ENCODE data around the gene ACOX2.

ACOX2 gene

DNA sequence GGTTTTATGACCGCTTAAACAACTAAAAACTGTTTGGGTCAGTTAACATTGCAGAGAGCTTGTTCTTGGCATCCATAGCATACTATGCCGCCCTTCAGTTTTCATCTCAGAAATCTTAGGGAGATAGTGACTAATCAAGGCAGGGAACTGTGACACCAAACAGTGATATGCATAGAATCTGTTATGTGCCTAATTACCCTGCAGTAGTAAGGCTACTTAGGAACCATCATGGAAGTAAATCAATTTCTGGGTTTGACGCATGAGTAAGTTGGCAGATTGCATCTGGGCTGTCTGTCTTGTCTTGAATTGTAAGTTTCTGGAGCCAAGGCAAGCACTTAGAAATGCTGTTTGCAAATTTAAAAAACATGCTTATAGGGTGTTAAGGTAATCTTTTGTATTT is 22.6 kb downstream of the ACOX2 start:
- FAIRE-seq, result no peak
- no peak for DNase-seq (ENCODE audit: insufficient read length, low spot score)

DNA sequence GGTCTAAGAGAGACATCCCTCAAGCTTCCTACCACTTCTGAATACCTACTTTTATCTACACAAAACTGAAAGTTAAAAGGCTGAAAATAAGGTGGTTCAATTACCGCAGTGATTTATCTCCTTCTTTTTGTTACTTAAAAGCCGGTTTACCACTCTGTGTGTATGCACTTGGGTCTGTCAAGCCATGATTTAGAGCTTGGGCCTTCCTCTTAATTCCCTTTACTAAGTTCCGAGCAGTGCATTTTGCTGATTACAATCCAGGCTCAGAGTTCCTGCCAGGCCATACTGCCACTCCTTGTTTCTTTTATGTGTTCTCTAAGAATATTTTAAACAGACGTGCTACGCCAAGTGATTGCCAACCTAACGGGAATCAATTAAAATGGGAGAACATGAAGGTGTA is 28.6 kb downstream of the ACOX2 start:
- DNase-seq (ENCODE audit: insufficient read length, low spot score) (no peak), FAIRE-seq (no peak)

DNA sequence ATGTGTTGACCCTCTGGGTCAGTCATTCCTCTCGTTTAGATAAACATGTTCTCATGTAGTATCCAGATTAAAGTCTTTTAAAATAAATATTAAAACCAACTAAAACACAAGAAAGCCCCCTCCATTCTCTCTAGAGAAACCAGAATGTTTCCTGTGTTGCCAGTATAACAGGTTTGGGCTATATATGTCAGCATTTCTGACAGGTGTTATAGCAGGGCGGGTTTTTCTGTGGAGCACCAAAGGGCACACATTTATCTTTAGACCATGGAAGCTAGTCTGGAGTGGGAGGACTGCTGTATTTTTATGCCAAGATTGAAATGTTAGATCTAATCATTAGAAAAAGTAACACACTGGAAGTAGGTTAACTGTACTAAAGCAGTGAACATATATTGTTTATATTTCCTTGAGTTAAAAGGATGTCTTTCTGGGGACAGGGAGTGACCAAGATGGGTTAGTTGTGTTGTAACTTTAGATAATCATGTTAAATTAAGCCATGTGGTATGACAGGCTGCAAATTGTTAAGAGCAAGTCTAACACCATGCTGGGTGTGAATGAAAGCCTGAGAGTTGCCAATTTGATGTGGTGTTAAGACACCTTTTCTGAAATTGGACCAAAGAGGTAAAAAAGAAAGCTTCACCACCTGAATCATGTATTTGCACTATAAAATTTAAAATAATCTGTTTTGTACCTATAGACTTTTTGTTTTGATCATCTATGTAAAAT is 29.5 kb downstream of the ACOX2 start:
- no peak for DNase-seq (ENCODE audit: insufficient read length, low spot score)
- FAIRE-seq, result no peak

DNA sequence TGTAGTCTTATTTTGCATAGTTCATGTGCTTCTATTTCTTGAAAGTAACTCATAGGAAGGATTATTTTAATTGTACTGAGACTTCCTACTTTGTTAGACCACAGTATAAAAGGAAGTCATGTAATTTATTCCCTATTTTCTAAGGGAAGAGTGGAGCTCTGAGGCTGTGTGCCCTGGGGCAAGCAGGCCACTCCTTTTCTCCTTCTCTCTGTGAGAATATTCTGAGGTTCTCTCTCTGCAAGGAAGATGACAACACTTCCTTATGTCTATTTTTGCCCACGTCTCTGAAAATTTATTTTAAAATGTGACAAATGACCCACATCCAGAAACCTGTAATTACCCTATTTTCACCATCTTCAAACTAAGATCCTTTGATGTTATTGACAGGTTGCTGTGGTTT is 34.1 kb downstream of the ACOX2 start:
- FAIRE-seq (peak; percentile 31), DNase-seq (ENCODE audit: insufficient read length, low spot score) (no peak)

DNA sequence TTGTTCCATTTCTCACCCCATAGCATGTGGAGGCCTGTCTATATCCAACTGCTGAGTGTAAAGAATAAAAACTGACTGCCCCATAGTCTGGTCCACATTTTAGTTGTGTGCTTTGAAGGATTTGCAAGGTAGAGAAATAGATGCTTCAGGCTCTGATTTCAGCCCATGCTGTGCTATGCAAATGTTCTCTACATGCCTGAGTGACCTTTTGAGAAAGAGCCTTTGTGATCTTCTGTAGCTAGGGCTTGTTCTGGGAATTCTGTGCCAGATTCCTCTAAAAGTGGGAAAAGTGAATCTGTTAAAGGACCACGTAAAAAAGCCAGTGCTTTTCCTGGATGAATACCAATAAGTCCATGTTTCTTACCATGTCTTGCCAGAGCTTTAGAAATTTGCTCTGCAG is 39.9 kb downstream of the ACOX2 start:
- FAIRE-seq, result peak; percentile 59
- no peak for DNase-seq (ENCODE audit: insufficient read length, low spot score)

DNA sequence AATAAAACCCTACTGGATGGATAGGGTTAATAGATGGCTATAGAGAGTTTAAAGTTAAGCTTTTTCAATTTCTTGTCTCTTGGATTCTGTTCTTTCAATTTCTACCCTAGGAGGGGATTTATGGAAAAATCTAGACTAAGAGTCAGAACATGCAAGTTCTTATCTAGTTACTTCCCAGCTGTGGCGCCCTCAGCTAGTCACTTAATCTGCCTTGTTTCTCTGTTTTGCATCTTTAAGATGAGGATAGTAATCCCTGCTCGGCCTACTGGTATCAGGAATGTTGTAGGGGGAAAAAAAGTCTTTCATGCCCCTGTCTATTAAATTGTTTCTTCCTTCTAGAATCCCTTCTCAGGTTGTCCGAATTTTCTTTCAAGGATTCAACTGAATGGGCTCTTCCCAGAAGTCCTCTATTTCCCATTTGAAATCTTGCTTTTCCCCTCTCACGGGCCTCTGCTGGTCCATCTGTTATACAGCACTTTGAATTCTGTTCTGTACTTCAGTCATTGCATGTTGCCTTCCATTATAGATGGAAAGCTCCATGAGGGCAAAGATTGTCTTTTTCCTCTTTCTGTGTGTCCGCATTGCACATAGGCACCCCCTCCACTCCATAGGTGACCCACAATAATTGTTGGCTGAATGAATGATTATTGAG is 40.7 kb downstream of the ACOX2 start:
- no peak for FAIRE-seq
- no peak for DNase-seq (ENCODE audit: insufficient read length, low spot score)

DNA sequence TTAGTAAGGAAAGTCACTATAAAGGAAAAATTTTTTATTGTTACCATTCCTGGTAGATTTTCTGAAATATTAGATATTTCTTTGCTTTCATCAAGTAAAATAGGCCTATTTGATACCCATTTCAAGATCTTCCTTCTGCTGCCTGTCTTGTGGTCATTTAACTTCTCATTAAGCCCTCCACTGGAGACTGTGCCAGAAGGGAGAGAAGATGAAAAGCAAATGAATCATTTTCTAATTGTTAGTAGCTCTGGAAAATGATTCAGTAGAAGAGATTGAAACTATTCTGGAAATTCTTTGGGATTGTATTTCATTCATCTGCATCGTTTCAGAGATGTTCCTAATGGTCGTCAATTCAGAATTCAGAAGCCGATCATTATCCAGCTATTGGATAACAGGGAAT is 41.9 kb downstream of the ACOX2 start:
- DNase-seq (ENCODE audit: insufficient read length, low spot score) (no peak), FAIRE-seq (no peak)

DNA sequence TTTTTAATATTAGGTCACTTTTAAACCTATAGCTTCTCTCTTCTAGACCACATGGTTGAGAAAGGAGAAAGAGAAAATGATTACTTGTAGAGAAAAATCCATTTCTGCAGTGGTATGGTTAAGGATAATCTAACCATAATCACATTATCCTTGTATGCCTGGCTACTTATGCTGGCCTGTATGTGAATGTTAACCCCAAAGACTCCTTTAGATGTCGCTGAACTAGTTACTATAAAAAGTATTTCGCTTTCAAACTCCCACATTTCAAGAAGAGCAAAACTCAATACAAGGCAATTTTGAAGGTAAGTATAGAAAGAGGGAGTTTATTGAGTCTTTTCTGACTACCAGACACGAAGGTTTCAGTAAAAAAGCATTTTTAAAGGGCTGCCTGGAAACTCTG is 42.9 kb downstream of the ACOX2 start:
- DNase-seq (ENCODE audit: insufficient read length, low spot score), result no peak
- FAIRE-seq, result no peak

DNA sequence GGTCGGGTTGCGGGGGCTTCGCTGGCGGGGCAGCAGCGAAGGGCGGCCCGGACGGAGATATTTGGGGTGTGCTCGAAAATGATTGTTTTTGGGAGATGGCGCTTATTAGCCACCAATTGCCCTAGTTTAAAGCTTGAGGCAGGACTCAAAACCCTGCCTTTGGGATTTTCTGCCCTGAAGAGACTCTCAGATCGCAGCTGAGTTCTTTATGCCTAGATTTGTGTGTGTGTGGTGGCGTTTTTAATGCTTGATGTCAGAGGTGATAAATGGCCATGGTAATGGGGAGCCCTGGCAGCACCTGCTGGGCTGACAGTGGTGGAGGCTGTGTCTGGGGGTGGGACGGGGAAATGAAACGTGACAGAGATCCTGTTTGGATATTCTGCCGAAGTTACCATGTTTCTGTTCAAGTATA is 44.5 kb downstream of the ACOX2 start:
- peak; percentile 26 for DNase-seq (ENCODE audit: insufficient read length, low spot score)
- no peak for FAIRE-seq

DNA sequence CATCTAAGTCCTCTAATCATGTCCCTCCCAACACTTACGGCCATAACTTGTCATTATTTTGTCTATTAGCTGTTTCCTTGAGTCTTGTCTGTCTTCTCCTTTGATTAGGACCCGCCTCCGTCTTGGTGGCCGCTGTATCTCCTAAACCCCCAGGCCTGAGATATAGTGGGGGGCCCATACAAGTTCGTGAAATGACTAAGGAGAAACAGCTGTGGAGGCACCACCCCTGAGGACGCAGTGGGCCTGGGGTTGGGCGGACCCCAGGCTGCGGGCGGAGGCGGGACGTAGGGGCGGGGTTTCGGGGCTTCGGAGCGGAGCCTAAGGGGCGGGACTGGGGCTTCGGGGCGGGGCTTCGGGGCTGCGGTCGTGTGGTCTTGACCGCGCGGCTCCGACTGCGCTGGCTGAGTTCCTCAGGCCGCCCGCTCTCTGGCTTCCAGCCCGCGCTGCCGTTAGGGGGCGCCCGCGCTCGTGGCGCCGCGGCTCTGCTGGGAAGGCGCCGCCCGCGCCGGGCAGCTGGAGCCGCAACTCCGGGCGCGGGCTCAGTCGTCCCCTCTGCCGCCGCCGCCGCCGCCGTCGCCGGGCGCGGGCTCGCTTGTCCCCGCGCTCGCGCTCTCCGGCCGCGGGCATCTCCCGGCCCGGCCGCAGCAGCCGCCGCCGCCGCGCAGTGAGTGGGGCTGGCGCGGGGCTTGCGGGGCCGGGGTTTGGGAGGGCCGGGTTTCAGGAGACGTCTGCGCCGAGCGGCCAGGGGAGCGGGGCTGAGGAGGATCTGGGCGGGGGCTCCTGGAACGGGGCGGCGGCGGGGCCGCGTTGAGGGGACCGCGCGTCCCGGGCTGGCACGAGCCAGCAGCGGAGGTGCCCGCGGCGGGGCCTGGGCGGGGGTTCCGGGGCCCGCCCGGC is 45.2 kb downstream of the ACOX2 start, which contains the start of gene KCTD6:
TSS of gene KCTD6 (plus strand) at position 591 of the 897 bp plus-strand sequence. CDS start 6,660 bp downstream, outside the sequence.
- DNase-seq (ENCODE audit: insufficient read length, low spot score) (peak; percentile 96), FAIRE-seq (peak; percentile 84)

DNA sequence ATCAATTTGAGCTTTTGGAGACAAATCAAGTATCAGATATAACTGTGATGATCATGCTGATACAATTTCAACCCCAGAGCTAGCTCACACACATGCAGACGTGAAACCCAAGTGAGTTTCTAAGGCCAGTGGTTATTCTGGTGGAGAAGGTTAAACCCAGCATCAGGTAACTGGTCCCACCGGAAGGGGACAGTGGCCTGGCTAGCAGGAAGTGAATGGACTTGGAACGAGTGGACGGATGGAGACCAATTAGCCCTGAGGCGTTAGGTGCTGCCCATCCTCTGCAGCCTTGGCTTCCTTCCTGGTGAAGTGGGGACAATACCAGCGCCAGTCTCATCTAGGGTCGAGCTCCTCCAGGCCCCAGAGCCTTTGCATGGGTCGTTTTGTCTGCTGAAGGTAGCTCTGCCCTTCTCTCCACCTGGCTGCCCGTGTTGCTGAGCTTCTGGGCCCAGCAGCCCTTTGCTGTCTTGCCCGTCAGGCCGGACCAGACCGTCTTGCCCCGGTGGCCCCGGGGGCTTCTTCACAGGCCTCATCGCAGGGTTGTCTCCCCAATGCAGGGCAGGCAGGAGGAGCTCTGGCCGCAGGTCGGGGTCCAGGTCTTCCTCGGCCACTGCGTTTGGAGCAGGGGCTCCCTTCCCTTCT is 46.0 kb downstream of the ACOX2 start:
- no peak for DNase-seq (ENCODE audit: insufficient read length, low spot score)
- no peak for FAIRE-seq

DNA sequence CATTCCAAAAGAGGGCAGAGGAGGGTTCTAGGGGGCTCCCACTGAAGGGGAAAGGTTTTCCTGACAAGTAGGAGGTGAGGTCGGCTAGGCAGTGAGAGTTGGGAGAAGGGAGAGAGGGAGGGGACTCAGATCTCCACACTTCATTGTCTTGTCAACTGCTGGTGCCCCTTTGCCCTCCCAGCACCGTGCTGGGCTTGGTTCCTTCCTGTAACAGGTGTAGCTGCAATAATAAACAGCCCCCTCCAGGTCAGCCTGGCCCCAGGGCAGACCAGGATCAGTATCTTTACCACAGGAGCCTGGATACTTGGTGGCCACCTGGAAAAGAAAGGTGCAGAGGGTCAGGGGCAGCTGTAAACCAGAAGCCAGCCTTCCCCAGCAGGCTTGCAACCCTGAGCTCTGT is 48.0 kb downstream of the ACOX2 start:
- DNase-seq (ENCODE audit: insufficient read length, low spot score) (no peak), FAIRE-seq (no peak)

DNA sequence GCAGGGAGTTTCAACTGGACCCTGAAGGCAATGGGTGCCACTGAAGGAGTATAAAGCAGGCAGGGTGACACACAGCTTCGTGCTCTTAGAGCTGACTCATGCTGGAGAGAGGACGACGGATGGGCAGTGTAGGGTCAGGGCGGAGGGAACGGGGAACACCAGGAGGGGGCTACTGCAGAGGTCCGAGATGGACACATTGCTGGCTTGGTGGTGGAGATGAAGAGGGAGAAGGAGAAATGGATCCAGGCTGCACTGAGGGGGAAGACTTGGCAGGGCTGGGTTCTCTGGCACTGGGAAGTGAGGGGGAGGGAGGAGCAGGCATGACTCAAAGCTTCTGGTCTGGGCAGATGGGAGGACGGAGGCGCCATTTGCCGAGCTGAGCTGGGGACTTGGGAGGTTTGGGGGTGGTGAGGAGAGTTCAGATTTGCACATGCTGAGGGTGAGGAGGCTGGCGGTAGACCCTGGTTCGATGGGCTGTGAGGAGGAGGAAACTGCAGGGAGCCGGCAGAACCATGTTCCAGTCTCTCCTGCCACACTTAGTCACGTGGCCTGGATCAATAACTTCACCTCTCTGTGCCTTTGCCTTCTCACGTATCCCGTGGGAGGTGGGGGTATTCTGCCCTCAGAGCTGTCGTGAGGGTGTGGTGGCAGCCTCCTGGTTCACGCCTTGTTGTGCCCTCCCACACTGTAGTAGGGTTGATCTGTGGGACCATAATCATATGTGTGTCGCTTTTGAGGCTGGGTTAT is 49.7 kb downstream of the ACOX2 start:
- no peak for DNase-seq (ENCODE audit: insufficient read length, low spot score)
- no peak for FAIRE-seq

DNA sequence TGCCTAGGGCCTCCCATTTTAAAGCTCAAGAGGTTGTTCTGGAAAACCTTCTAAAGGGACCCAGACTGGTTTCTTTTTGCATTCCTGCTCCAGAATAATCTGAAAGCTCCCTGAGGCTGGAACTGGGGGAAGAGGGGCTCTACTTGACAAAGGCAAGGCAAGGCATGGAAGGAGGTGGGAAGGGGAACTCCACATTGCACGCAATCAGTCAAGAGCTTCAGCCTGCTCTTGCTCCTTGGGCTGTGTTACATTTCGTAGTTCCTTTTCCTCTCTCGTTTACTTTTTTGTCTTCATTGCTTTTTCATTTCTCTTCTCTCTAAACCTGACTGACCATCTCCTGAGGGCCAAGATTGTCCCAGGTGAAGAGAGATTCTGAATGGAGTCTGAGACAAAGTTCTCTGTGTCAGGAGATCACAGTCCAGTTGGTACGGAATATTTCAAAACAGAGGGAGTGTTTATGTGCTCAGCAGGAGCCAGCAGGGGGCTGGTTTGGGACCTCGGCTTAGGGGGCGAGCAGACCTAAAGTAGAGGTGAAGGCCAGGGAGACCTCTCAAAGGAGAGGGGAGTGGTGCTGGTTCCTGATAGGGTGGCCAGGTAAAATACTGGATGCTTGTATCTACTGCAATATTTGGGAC is 51.1 kb downstream of the ACOX2 start:
- FAIRE-seq (no peak), DNase-seq (ENCODE audit: insufficient read length, low spot score) (no peak)

DNA sequence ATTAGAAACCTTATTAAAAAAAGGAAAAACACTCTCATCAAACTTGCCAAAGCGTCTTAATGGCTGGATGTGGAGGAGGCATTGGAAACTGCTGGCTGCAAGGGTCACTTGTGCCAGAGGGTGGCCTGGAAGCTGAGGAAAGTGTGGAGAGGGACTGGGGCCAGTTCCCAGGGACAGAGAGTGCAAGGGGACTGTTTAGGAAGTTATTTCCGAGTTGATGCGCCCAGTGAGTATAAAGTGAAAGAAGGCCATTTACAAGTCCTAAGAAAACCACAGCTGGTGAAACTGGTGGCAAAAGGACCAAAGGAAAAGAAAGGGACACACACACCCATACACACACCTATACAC is 52.3 kb downstream of the ACOX2 start:
- DNase-seq (ENCODE audit: insufficient read length, low spot score), result no peak
- no peak for FAIRE-seq

DNA sequence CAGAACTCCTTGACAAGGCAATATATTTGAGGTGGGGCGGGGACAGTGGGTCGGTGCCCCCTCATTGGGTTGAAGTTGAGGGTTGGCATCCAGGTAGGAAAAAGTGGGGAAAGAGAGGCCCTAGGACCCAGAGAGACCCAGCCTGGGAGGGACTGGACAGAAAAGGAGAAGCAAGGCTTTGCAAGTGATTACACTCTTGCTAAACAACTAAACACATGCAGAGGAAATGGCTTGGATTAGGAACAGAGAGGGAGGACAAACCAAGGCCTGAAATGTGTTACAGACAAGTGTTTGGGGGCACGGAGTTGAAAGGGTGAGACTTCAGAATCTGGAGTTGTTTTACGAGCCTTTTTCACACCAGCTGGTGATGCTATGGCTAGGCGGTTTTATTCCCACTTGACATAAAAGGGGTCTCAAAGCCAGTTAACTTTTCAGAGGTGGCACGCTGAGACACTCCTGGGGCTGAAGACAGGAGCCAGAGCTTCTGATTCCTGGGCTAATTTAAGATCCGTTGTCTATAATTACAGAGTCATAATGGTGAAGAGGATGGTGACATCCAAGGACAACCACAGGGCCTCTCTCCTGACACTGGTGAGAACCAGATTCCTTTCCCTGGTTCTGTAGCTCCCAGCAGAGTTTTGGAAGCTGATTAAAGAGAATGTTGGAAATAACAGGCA is 52.8 kb downstream of the ACOX2 start:
- no peak for DNase-seq (ENCODE audit: insufficient read length, low spot score)
- no peak for FAIRE-seq

DNA sequence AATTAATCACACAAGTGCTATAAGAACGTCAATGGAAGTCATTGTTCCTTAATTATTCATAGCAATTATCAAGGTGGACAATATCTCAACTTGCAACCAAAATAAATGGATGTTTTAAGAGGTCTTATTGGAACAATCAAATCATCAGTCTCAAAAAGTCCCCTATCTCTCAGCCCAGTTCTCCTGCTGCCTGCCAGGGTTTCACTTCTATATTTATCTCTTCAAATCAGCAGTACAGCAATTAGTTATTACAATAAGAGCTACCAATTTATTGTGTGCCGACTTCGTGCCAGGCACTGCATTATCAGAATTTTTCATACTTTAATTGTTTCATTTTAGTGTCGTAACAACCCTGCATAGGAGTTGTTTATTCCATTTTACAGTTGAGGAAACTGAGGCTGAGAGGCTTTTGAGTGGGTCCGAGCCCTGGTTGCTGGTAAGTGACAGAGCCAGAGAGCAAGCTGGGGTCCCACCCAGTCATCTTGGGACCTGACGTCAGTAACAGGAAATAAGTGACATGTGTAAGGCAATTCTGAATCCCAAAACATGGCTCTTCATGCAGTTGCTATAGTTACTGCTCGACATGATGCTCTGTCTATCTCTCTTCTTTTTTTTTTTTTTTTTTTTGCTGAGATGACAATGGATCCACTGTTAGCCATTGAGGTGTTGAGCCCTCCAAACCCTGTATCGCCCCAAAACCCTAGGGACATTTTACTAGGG is 53.9 kb downstream of the ACOX2 start:
- FAIRE-seq, result no peak
- DNase-seq (ENCODE audit: insufficient read length, low spot score), result no peak

DNA sequence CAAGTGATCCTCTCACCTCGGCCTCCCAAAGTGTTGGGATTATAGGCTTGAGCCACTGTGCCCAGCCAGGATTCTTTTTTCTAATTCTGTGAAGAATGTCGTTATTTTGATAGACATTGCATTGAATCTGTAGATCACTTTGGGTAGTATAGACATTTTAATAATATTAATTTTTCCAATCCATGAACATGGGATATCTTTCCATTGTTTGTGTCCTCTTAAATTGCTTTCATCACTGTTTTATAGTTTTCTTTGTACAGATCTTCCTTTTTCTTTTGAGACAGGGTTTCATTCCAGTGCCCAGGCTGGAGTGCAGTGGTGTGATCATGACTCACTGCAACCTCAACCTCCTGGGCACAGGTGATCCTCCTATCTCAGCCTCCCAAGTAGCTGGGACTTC is 56.7 kb downstream of the ACOX2 start:
- DNase-seq (ENCODE audit: insufficient read length, low spot score) (no peak), FAIRE-seq (no peak)

DNA sequence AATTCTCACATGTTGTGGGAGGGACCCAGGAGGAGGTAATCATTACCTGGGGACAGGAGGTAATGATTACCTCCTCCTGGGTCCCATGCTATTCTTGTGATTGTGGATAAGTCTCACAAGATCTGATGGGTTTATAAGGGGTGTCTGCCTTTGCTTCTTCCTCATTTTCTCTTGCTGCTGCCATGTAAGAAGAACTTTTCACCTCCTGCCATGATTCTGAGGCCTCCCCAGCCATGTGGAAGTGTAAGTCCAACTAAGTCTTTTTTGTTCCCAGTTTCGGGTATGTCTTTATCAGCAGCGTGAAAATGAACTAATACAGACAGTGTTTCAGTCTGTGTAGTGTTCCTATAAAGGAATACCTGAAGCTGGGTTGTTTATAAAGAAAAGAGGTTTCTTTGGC is 58.2 kb downstream of the ACOX2 start:
- DNase-seq (ENCODE audit: insufficient read length, low spot score) (no peak), FAIRE-seq (no peak)

All from GM19239 (cell line).